OCI-LY3 (cell line): Measurements from ENCODE around the gene NEK5.

ENCODE experiments used
- H2AFZ ChIP-seq: fragments of 200-600, 300-600 bp; shearing (Covaris generic); 2 replicates; pipeline ENCODE4 v1.6.0; 2014; ENCODE audit warnings: antibody characterized with exemption, low read depth, low read length
- H3K27ac ChIP-seq: fragments of 200-600, 300-600 bp; sonication (generic); 2 replicates; pipeline ENCODE4 v1.5.1; 2014; ENCODE audit warnings: mild to moderate bottlenecking, low read length, moderate library complexity, mixed read lengths
- H3K27me3 ChIP-seq: fragments of 200-600, 300-600 bp; sonication (generic); 2 replicates; pipeline ENCODE4 v1.6.1; 2014; ENCODE audit warnings: low read depth, low read length, mixed read lengths
- H3K36me3 ChIP-seq: fragments of 200-600, 300-600 bp; sonication (generic); replicated peaks from 2 replicates; pipeline ENCODE3; 2014; ENCODE audit warnings: low read depth, low read length, mixed read lengths
- H3K4me1 ChIP-seq: fragments of 300-600, 200-600 bp; sonication (generic); 2 replicates; pipeline ENCODE4 v1.6.1; 2014; ENCODE audit warnings: low read length, mixed read lengths
- H3K4me2 ChIP-seq: fragments of 200-600, 300-600 bp; sonication (generic); 2 replicates; pipeline ENCODE4 v1.6.1; 2014; ENCODE audit warnings: low read length, mixed read lengths
- H3K4me3 ChIP-seq: fragments of 300-600, 200-600 bp; sonication (generic); 2 replicates; pipeline ENCODE4 v1.5.1; 2014; ENCODE audit warnings: antibody characterized with exemption, mild to moderate bottlenecking, low read length, moderate library complexity
- H3K79me2 ChIP-seq: fragments of 300-600, 200-600 bp; shearing (Covaris generic); 2 replicates; pipeline ENCODE4 v1.6.1; 2014; ENCODE audit warnings: mild to moderate bottlenecking, low read length, mixed read lengths
- H3K9ac ChIP-seq: fragments of 300-600, 200-600 bp; shearing (Covaris generic); 2 replicates; pipeline ENCODE4 v1.6.0; 2014; ENCODE audit warnings: mild to moderate bottlenecking, low read length, moderate library complexity
- H3K9me3 ChIP-seq: fragments of 200-600, 300-600 bp; shearing (Covaris generic); 2 replicates; pipeline ENCODE4 v1.6.1; 2014; ENCODE audit warnings: low read length, mixed read lengths; ENCODE audit not compliant: insufficient read depth
- H4K20me1 ChIP-seq: fragments of 200-600, 300-600 bp; sonication (generic); 2 replicates; pipeline ENCODE4 v1.6.1; 2016; ENCODE audit warnings: low read length, mixed read lengths; ENCODE audit not compliant: insufficient read depth
- EZH2phosphoT487 ChIP-seq: fragments of 200-600 bp; shearing (Covaris generic); IDR thresholded peaks from 2 replicates; pipeline ENCODE4 v1.6.1; 2018; ENCODE audit warnings: antibody characterized with exemption, mixed run types, low read depth
- TF ChIP-seq, protein P1 (sequence below): fragments of 200-600, 300-600 bp; sonication (generic); IDR thresholded peaks from 2 replicates; pipeline ENCODE4 v1.5.1; 2014; ENCODE audit warnings: antibody characterized with exemption, low read length, low read depth

Gene NEK5

GRCh38 chr13:52147225-52147624 lies 18.4 kb upstream of the NEK5 start:
- TF ChIP-seq EZH2phosphoT487: no peak
- TF ChIP-seq, protein P1, sequence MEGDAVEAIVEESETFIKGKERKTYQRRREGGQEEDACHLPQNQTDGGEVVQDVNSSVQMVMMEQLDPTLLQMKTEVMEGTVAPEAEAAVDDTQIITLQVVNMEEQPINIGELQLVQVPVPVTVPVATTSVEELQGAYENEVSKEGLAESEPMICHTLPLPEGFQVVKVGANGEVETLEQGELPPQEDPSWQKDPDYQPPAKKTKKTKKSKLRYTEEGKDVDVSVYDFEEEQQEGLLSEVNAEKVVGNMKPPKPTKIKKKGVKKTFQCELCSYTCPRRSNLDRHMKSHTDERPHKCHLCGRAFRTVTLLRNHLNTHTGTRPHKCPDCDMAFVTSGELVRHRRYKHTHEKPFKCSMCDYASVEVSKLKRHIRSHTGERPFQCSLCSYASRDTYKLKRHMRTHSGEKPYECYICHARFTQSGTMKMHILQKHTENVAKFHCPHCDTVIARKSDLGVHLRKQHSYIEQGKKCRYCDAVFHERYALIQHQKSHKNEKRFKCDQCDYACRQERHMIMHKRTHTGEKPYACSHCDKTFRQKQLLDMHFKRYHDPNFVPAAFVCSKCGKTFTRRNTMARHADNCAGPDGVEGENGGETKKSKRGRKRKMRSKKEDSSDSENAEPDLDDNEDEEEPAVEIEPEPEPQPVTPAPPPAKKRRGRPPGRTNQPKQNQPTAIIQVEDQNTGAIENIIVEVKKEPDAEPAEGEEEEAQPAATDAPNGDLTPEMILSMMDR: no peak
- no peaks in the 10 kb centered on the region for H3K79me2 ChIP-seq
- H4K20me1 ChIP-seq: no peaks in the 10 kb centered on the region
- H3K27me3 ChIP-seq: no peaks in the 10 kb centered on the region
- no peak overlapping the region for H2AFZ ChIP-seq
- no peak overlapping the region for H3K27ac ChIP-seq
- no peak overlapping the region for H3K4me2 ChIP-seq
- no peaks in the 10 kb centered on the region for H3K4me1 ChIP-seq
- H3K9ac ChIP-seq: no peak overlapping the region
- H3K9me3 ChIP-seq: peaks cover 4% of the 10 kb centered on the region; the same call in 1 of the 2 replicates
- H3K36me3 ChIP-seq: peaks cover 23% of the 10 kb centered on the region
- H3K4me3 ChIP-seq: no peak overlapping the region

GRCh38 chr13:52141299-52141698 lies 12.4 kb upstream of the NEK5 start:
- Histone ChIP-seq H3K4me1 (no peaks in the 10 kb centered on the region), H4K20me1 (no peaks in the 10 kb centered on the region), H3K36me3 (no peaks in the 10 kb centered on the region), H3K4me2 (no peak overlapping the region), H3K4me3 (no peak overlapping the region), H3K79me2 (no peaks in the 10 kb centered on the region), H2AFZ (no peak overlapping the region), H3K27me3 (no peaks in the 10 kb centered on the region), H3K9me3 (no peaks in the 10 kb centered on the region), H3K9ac (no peak overlapping the region), H3K27ac (no peak overlapping the region)
- no peak for TF ChIP-seq EZH2phosphoT487
- TF ChIP-seq, protein P1: no peak

GRCh38 chr13:52137489-52137888 lies 8.6 kb upstream of the NEK5 start:
- H3K4me1 ChIP-seq: no peaks in the 10 kb centered on the region
- no peak overlapping the region for H3K4me3 ChIP-seq
- H3K79me2 ChIP-seq: no peaks in the 10 kb centered on the region
- no peaks in the 10 kb centered on the region for H3K27me3 ChIP-seq
- no peak overlapping the region for H3K9ac ChIP-seq
- no peaks in the 10 kb centered on the region for H3K9me3 ChIP-seq
- no peak overlapping the region for H2AFZ ChIP-seq
- peaks cover 5% of the 10 kb centered on the region for H3K36me3 ChIP-seq
- TF ChIP-seq, protein P1: no peak
- no peak for TF ChIP-seq EZH2phosphoT487
- H3K4me2 ChIP-seq: no peak overlapping the region
- no peaks in the 10 kb centered on the region for H4K20me1 ChIP-seq
- H3K27ac ChIP-seq: no peak overlapping the region

DNA sequence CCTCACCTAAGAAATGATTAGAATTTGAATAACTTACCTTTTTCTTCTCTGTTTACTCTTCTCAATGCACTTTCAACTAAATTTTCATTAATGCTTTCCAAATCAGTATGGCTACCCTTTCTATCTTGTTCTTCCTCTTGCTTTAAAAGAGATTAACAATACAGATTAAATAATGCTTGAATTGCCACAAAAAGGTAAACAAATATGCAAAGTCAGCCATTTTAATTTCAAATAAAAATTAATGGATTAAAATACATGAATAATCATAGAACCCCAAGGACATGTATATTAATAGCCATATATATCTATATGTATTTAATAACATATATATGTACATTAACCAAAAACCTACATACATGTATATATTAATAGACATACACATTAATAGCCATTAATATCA lies 7.9 kb upstream of the NEK5 start:
- no peak overlapping the region for H3K4me3 ChIP-seq
- no peaks in the 10 kb centered on the region for H3K4me1 ChIP-seq
- no peak overlapping the region for H3K9ac ChIP-seq
- H3K27me3 ChIP-seq: no peaks in the 10 kb centered on the region
- H3K4me2 ChIP-seq: no peak overlapping the region
- peaks cover 6% of the 10 kb centered on the region for H3K36me3 ChIP-seq
- no peak overlapping the region for H3K27ac ChIP-seq
- H2AFZ ChIP-seq: no peak overlapping the region
- H3K9me3 ChIP-seq: no peaks in the 10 kb centered on the region
- no peak for TF ChIP-seq EZH2phosphoT487
- TF ChIP-seq, protein P1: no peak
- H4K20me1 ChIP-seq: no peaks in the 10 kb centered on the region
- H3K79me2 ChIP-seq: no peaks in the 10 kb centered on the region
